ENCODE data around the gene ADCY4.
A peak's percentile ranks its signal among the peaks of the same experiment; 100 is the strongest.

ADCY4 gene

DNA sequence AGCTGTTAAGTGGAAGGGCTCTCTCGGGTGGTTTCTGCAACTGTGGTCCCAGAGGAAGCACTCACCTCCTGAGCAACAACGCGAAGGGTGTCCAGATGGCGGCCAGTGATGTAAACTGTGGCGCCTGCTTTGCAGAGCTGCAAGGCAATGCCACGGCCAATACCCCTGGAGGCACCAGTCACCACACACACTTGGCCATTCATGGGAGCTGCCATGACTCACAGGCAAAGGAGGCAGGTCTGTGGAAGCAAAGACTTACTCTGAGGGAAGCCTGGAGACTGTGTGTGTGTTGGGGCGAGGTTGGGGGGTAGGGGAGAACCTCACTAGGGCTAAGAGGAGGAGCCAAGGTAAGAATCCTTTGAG is 36.0 kb downstream of the ADCY4 start:
- Histone ChIP-seq H3K9ac (ENCODE audit: low read length) (peak overlapping the region; percentile 95), H2AFZ (ENCODE audit: low read depth, low read length) (peak overlapping the region; percentile 85), H3K23ac (ENCODE audit: low read length in 2 of 2) (no peak overlapping the region), H3K4me2 (ENCODE audit: low read length, poor library complexity, severe bottlenecking) (peak overlapping the region; percentile 76), H2BK12ac (ENCODE audit: low read length in 2 of 2) (no peak overlapping the region), H2BK120ac (ENCODE audit: low read depth, low read length) (no peak overlapping the region), H2BK5ac (ENCODE audit: low read depth, low read length, poor library complexity, severe bottlenecking) (no peak overlapping the region), H2AK5ac (ENCODE audit: low read length, severe bottlenecking) (no peak overlapping the region), H2BK15ac (ENCODE audit: low read depth, poor library complexity, severe bottlenecking) (no peak overlapping the region), H3K79me1 (replicated peaks; ENCODE audit: low read length, poor library complexity, severe bottlenecking) (peaks cover 33% of the 10 kb centered on the region), H3K4me1 (ENCODE audit: control insufficient read depth, insufficient read depth, low read depth, low read length) (peaks cover 17% of the 10 kb centered on the region), H4K91ac (ENCODE audit: low read length) (no peak overlapping the region), H3K14ac (ENCODE audit: low read length in 2 of 2) (no peak overlapping the region), H4K8ac (ENCODE audit: low read length) (peak overlapping the region; percentile 78), H3K27ac (ENCODE audit: low read length, poor library complexity, severe bottlenecking) (peak overlapping the region; percentile 17), H3K18ac (ENCODE audit: low read depth in 1 of 2, low read length in 2 of 2) (peak overlapping the region in 1 of 2 experiments; percentile 4), H3K27me3 (ENCODE audit: control insufficient read depth in 1 of 2, insufficient read depth in 1 of 2, low read length in 2 of 2) (no peaks in the 10 kb centered on the region), H3K4me3 (ENCODE audit: insufficient read depth in 1 of 2, low read depth in 1 of 2, low read length in 2 of 2) (peak overlapping the region; percentile 90 to 99), H3K9me3 (ENCODE audit: control insufficient read depth, low read length) (no peaks in the 10 kb centered on the region), H3K36me3 (ENCODE audit: control insufficient read depth in 1 of 2, insufficient read depth in 2 of 2, low read depth in 1 of 2, low read length in 2 of 2) (peaks cover 27 to 51% of the 10 kb centered on the region in 2 experiments), H3K4ac (ENCODE audit: low read depth in 1 of 2, low read length in 2 of 2) (peak overlapping the region in 1 of 2 experiments; percentile 92)
- 76% methylated on average over 7 of the region's 7 CpGs for WGBS
- peak; percentile 82 for DNase-seq

- Histone ChIP-seq H3K14ac (ENCODE audit: low read length in 2 of 2) (no peak overlapping the region), H2AK5ac (ENCODE audit: low read length, severe bottlenecking) (peak overlapping the region; percentile 55), H4K91ac (ENCODE audit: low read length) (no peak overlapping the region), H2BK15ac (ENCODE audit: low read depth, poor library complexity, severe bottlenecking) (no peak overlapping the region), H3K9me3 (ENCODE audit: control insufficient read depth, low read length) (no peaks in the 10 kb centered on the region), H2BK120ac (ENCODE audit: low read depth, low read length) (no peak overlapping the region), H3K4me1 (ENCODE audit: control insufficient read depth, insufficient read depth, low read depth, low read length) (peaks cover 17% of the 10 kb centered on the region), H4K8ac (ENCODE audit: low read length) (no peak overlapping the region), H3K4me3 (ENCODE audit: insufficient read depth in 1 of 2, low read depth in 1 of 2, low read length in 2 of 2) (no peak overlapping the region), H2BK5ac (ENCODE audit: low read depth, low read length, poor library complexity, severe bottlenecking) (no peak overlapping the region), H3K18ac (ENCODE audit: low read depth in 1 of 2, low read length in 2 of 2) (no peak overlapping the region), H3K79me1 (replicated peaks; ENCODE audit: low read length, poor library complexity, severe bottlenecking) (peaks cover 25% of the 10 kb centered on the region), H2BK12ac (ENCODE audit: low read length in 2 of 2) (no peak overlapping the region), H3K27me3 (ENCODE audit: control insufficient read depth in 1 of 2, insufficient read depth in 1 of 2, low read length in 2 of 2) (no peaks in the 10 kb centered on the region), H3K9ac (ENCODE audit: low read length) (peak overlapping the region; percentile 6), H3K4ac (ENCODE audit: low read depth in 1 of 2, low read length in 2 of 2) (no peak overlapping the region), H3K27ac (ENCODE audit: low read length, poor library complexity, severe bottlenecking) (no peak overlapping the region), H2AFZ (ENCODE audit: low read depth, low read length) (no peak overlapping the region), H3K36me3 (ENCODE audit: control insufficient read depth in 1 of 2, insufficient read depth in 2 of 2, low read depth in 1 of 2, low read length in 2 of 2) (peaks cover 20 to 48% of the 10 kb centered on the region in 2 experiments), H3K4me2 (ENCODE audit: low read length, poor library complexity, severe bottlenecking) (no peak overlapping the region), H3K23ac (ENCODE audit: low read length in 2 of 2) (no peak overlapping the region)
- DNase-seq = peak; percentile 60
- 58% methylated on average over 5 of the region's 5 CpGs for WGBS
These were observed 37.5 kb downstream of the ADCY4 start for GRCh38 chr14:24297190-24297964.

GRCh38 chr14:24296341-24297157 is 38.3 kb downstream of the ADCY4 start:
- Histone ChIP-seq H2BK12ac (ENCODE audit: low read length in 2 of 2) (peak overlapping the region; percentile 31 to 40), H3K27me3 (ENCODE audit: control insufficient read depth in 1 of 2, insufficient read depth in 1 of 2, low read length in 2 of 2) (no peaks in the 10 kb centered on the region), H2AK5ac (ENCODE audit: low read length, severe bottlenecking) (no peak overlapping the region), H3K4me3 (ENCODE audit: insufficient read depth in 1 of 2, low read depth in 1 of 2, low read length in 2 of 2) (peak overlapping the region in 1 of 2 experiments; percentile 15), H2BK120ac (ENCODE audit: low read depth, low read length) (no peak overlapping the region), H3K36me3 (ENCODE audit: control insufficient read depth in 1 of 2, insufficient read depth in 2 of 2, low read depth in 1 of 2, low read length in 2 of 2) (peaks cover 20 to 48% of the 10 kb centered on the region in 2 experiments), H3K27ac (ENCODE audit: low read length, poor library complexity, severe bottlenecking) (peak overlapping the region; percentile 3), H3K23ac (ENCODE audit: low read length in 2 of 2) (no peak overlapping the region), H3K4me1 (ENCODE audit: control insufficient read depth, insufficient read depth, low read depth, low read length) (peaks cover 17% of the 10 kb centered on the region), H3K4ac (ENCODE audit: low read depth in 1 of 2, low read length in 2 of 2) (no peak overlapping the region), H4K8ac (ENCODE audit: low read length) (peak overlapping the region; percentile 45), H3K4me2 (ENCODE audit: low read length, poor library complexity, severe bottlenecking) (no peak overlapping the region), H3K9ac (ENCODE audit: low read length) (peak overlapping the region; percentile 65), H3K9me3 (ENCODE audit: control insufficient read depth, low read length) (no peaks in the 10 kb centered on the region), H3K14ac (ENCODE audit: low read length in 2 of 2) (no peak overlapping the region), H2AFZ (ENCODE audit: low read depth, low read length) (no peak overlapping the region), H4K91ac (ENCODE audit: low read length) (no peak overlapping the region), H2BK5ac (ENCODE audit: low read depth, low read length, poor library complexity, severe bottlenecking) (no peak overlapping the region), H2BK15ac (ENCODE audit: low read depth, poor library complexity, severe bottlenecking) (no peak overlapping the region), H3K18ac (ENCODE audit: low read depth in 1 of 2, low read length in 2 of 2) (no peak overlapping the region), H3K79me1 (replicated peaks; ENCODE audit: low read length, poor library complexity, severe bottlenecking) (peaks cover 19% of the 10 kb centered on the region)
- 62% methylated on average over 10 of the region's 12 CpGs for WGBS
- peak; percentile 96 for DNase-seq

DNA sequence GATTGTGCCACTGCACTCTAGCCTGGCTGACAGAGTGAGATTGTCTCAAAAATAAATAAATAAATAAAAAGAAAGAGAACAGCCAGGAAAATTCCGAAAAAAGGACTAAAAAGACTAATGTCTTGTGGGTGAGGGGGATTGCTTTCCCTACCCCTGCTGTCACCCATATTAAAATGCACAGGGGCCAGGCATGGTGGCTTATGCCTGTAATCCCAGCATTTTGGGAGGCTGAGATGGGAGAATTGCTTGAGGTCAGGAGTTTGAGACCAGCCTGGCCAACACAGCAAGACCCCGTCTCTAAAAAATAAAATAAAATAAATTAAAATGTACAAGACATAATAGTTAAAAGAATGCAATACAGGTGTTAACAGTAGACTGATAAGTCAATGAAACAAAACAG is 41.3 kb downstream of the ADCY4 start:
- Histone ChIP-seq H3K36me3 (ENCODE audit: control insufficient read depth in 1 of 2, insufficient read depth in 2 of 2, low read depth in 1 of 2, low read length in 2 of 2) (peaks cover 41 to 69% of the 10 kb centered on the region in 2 experiments), H3K4me3 (ENCODE audit: insufficient read depth in 1 of 2, low read depth in 1 of 2, low read length in 2 of 2) (no peak overlapping the region), H2BK120ac (ENCODE audit: low read depth, low read length) (no peak overlapping the region), H3K14ac (ENCODE audit: low read length in 2 of 2) (no peak overlapping the region), H3K79me1 (replicated peaks; ENCODE audit: low read length, poor library complexity, severe bottlenecking) (peaks cover 14% of the 10 kb centered on the region), H3K4me2 (ENCODE audit: low read length, poor library complexity, severe bottlenecking) (no peak overlapping the region), H3K4me1 (ENCODE audit: control insufficient read depth, insufficient read depth, low read depth, low read length) (peaks cover 5% of the 10 kb centered on the region), H3K23ac (ENCODE audit: low read length in 2 of 2) (no peak overlapping the region), H2BK5ac (ENCODE audit: low read depth, low read length, poor library complexity, severe bottlenecking) (no peak overlapping the region), H4K91ac (ENCODE audit: low read length) (no peak overlapping the region), H2AFZ (ENCODE audit: low read depth, low read length) (no peak overlapping the region), H4K8ac (ENCODE audit: low read length) (no peak overlapping the region), H3K27me3 (ENCODE audit: control insufficient read depth in 1 of 2, insufficient read depth in 1 of 2, low read length in 2 of 2) (no peaks in the 10 kb centered on the region), H3K9ac (ENCODE audit: low read length) (no peak overlapping the region), H3K18ac (ENCODE audit: low read depth in 1 of 2, low read length in 2 of 2) (no peak overlapping the region), H2AK5ac (ENCODE audit: low read length, severe bottlenecking) (no peak overlapping the region), H3K9me3 (ENCODE audit: control insufficient read depth, low read length) (no peaks in the 10 kb centered on the region), H3K4ac (ENCODE audit: low read depth in 1 of 2, low read length in 2 of 2) (no peak overlapping the region), H3K27ac (ENCODE audit: low read length, poor library complexity, severe bottlenecking) (no peak overlapping the region), H2BK12ac (ENCODE audit: low read length in 2 of 2) (no peak overlapping the region), H2BK15ac (ENCODE audit: low read depth, poor library complexity, severe bottlenecking) (no peak overlapping the region)
- 85% methylated on average over 1 of the region's 2 CpGs for WGBS
- DNase-seq = no peak

Data from mesenchymal stem cell (in vitro differentiated cells and primary cell).